ENCODE results near the gene GMDS.

Gene GMDS

GRCh38 chr6:1607516-1608221 is 637.7 kb downstream of the GMDS start:
- DNase-seq = no peak

- no peak for DNase-seq
Observed at GRCh38 chr6:1606780-1607515, 638.5 kb downstream of the GMDS start.

- no peak for DNase-seq
Observed at GRCh38 chr6:1605893-1606779, 639.3 kb downstream of the GMDS start.

- DNase-seq = no peak
Observed at GRCh38 chr6:1605004-1605892, 640.2 kb downstream of the GMDS start.

- no peak for DNase-seq
Observed at GRCh38 chr6:1604158-1605003, 641.0 kb downstream of the GMDS start.

GRCh38 chr6:1603708-1604107 is 641.7 kb downstream of the GMDS start:
- DNase-seq = no peak

- DNase-seq = no peak
Observed at GRCh38 chr6:1602049-1602713, 643.2 kb downstream of the GMDS start.

- DNase-seq = no peak
Observed at GRCh38 chr6:1601158-1602048, 644.0 kb downstream of the GMDS start.

GRCh38 chr6:1600764-1601157 is 644.6 kb downstream of the GMDS start:
- DNase-seq = no peak

GRCh38 chr6:1600063-1600763 is 645.2 kb downstream of the GMDS start:
- DNase-seq = no peak

GRCh38 chr6:1599469-1599868 is 645.9 kb downstream of the GMDS start:
- DNase-seq = no peak

- no peak for DNase-seq
Observed at GRCh38 chr6:1598886-1599285, 646.5 kb downstream of the GMDS start.

GRCh38 chr6:1598433-1598832 is 647.0 kb downstream of the GMDS start:
- no peak for DNase-seq

GRCh38 chr6:1597924-1598323 is 647.5 kb downstream of the GMDS start:
- DNase-seq = no peak

GRCh38 chr6:1597121-1597744 is 648.2 kb downstream of the GMDS start:
- DNase-seq = no peak

- no peak for DNase-seq
Observed at GRCh38 chr6:1596088-1596852, 649.1 kb downstream of the GMDS start.

GRCh38 chr6:1595271-1596087 is 649.9 kb downstream of the GMDS start:
- no peak for DNase-seq
